ENCODE results near the gene CLEC17A. TPM values are rescaled to one million over a fixed set of nuclear protein-coding genes. Genes with fewer than 3 reads are reported as not detected.
"Not testable (repeated sequence)": the region's sequence is repeated elsewhere in the genome, so short reads cannot be mapped to it uniquely, and the experiment has no call there.

CLEC17A gene
- total RNA-seq (2014; rRNA removed; shearing (Covaris generic)) = 0.26 TPM in 1 of 2 replicates, not detected in the other
- 0.25 and 0.37 TPM in 2 replicates for polyA plus RNA-seq (2015; cell fraction: cytosol; rRNA removed)
- polyA plus RNA-seq (2015; cell fraction: nucleus; rRNA removed) = 0.24 TPM in 1 of 2 replicates, not detected in the other

GRCh38 chr19:14582894-14583340 lies at the start of gene CLEC17A:
TSS of gene CLEC17A (plus strand) at chr19:14583084. CDS start at chr19:14583161, 77 bp downstream.
- in situ Hi-C loops (cut with HindIII; ENCODE audit: low pct_unique_long_range_greater_than_20kb, low sequenced_read_pairs) = no loop called here
- no peak for DNase-seq (ENCODE audit: low read depth, low spot score)

GRCh38 chr19:14533450-14533849 lies 49.4 kb upstream of the CLEC17A start:
- DNase-seq (ENCODE audit: low read depth, low spot score) = no peak
- in situ Hi-C loops (cut with HindIII; ENCODE audit: low pct_unique_long_range_greater_than_20kb, low sequenced_read_pairs) = no loop called here

- in situ Hi-C loops (cut with HindIII; ENCODE audit: low pct_unique_long_range_greater_than_20kb, low sequenced_read_pairs) = no loop called here
- peak; percentile 89 for DNase-seq (ENCODE audit: low read depth, low spot score)
These were observed 45.8 kb upstream of the CLEC17A start for GRCh38 chr19:14536926-14537692.

GRCh38 chr19:14540741-14541525 lies 42.0 kb upstream of the CLEC17A start:
- in situ Hi-C loops (cut with HindIII; ENCODE audit: low pct_unique_long_range_greater_than_20kb, low sequenced_read_pairs) = no loop called here
- no peak for DNase-seq (ENCODE audit: low read depth, low spot score)

- DNase-seq (ENCODE audit: low read depth, low spot score); in situ Hi-C loops (cut with HindIII; ENCODE audit: low pct_unique_long_range_greater_than_20kb, low sequenced_read_pairs): not testable (repeated sequence)
These were observed 40.9 kb upstream of the CLEC17A start for GRCh38 chr19:14541979-14542378.

GRCh38 chr19:14542711-14543328 lies 40.1 kb upstream of the CLEC17A start:
- no peak for DNase-seq (ENCODE audit: low read depth, low spot score)
- in situ Hi-C loops (cut with HindIII; ENCODE audit: low pct_unique_long_range_greater_than_20kb, low sequenced_read_pairs) = no loop called here

- in situ Hi-C loops (cut with HindIII; ENCODE audit: low pct_unique_long_range_greater_than_20kb, low sequenced_read_pairs) = no loop called here
- no peak for DNase-seq (ENCODE audit: low read depth, low spot score)
These were observed 38.8 kb upstream of the CLEC17A start for GRCh38 chr19:14544047-14544446.

GRCh38 chr19:14544977-14545715 lies 37.7 kb upstream of the CLEC17A start:
- DNase-seq (ENCODE audit: low read depth, low spot score) = no peak
- in situ Hi-C loops (cut with HindIII; ENCODE audit: low pct_unique_long_range_greater_than_20kb, low sequenced_read_pairs) = no loop called here

- in situ Hi-C loops (cut with HindIII; ENCODE audit: low pct_unique_long_range_greater_than_20kb, low sequenced_read_pairs) = no loop called here
These were observed 37.2 kb upstream of the CLEC17A start for GRCh38 chr19:14545716-14546082.

GRCh38 chr19:14550201-14550754 lies 32.6 kb upstream of the CLEC17A start:
- in situ Hi-C loops (cut with HindIII; ENCODE audit: low pct_unique_long_range_greater_than_20kb, low sequenced_read_pairs) = no loop called here
- DNase-seq (ENCODE audit: low read depth, low spot score) = no peak

More at GRCh38 chr19:14545716-14546082, 37.2 kb upstream of the CLEC17A start:
- no peak for DNase-seq (ENCODE audit: low read depth, low spot score)

- DNase-seq (ENCODE audit: low read depth, low spot score) = peak; percentile 37
- in situ Hi-C loops (cut with HindIII; ENCODE audit: low pct_unique_long_range_greater_than_20kb, low sequenced_read_pairs) = not testable (repeated sequence)
These were observed 31.5 kb upstream of the CLEC17A start for GRCh38 chr19:14551134-14552005.

GRCh38 chr19:14552006-14552360 lies 30.9 kb upstream of the CLEC17A start:
- DNase-seq (ENCODE audit: low read depth, low spot score); in situ Hi-C loops (cut with HindIII; ENCODE audit: low pct_unique_long_range_greater_than_20kb, low sequenced_read_pairs): not testable (repeated sequence)

- in situ Hi-C loops (cut with HindIII; ENCODE audit: low pct_unique_long_range_greater_than_20kb, low sequenced_read_pairs) = no loop called here
- DNase-seq (ENCODE audit: low read depth, low spot score) = no peak
These were observed 29.6 kb upstream of the CLEC17A start for GRCh38 chr19:14553042-14553938.

- DNase-seq (ENCODE audit: low read depth, low spot score) = no peak
- in situ Hi-C loops (cut with HindIII; ENCODE audit: low pct_unique_long_range_greater_than_20kb, low sequenced_read_pairs) = no loop called here
These were observed 29.0 kb upstream of the CLEC17A start for GRCh38 chr19:14553939-14554243.

GRCh38 chr19:14554382-14554812 lies 28.5 kb upstream of the CLEC17A start:
- in situ Hi-C loops (cut with HindIII; ENCODE audit: low pct_unique_long_range_greater_than_20kb, low sequenced_read_pairs) = no loop called here

More at GRCh38 chr19:14554382-14554812, 28.5 kb upstream of the CLEC17A start:
- DNase-seq (ENCODE audit: low read depth, low spot score) = no peak
